Panc1 (cell line): ENCODE measurements around the gene PIGV. TPM values are rescaled to one million over a fixed set of nuclear protein-coding genes. Genes with fewer than 3 reads are reported as not detected.
A peak's percentile ranks its signal among the peaks of the same experiment; 100 is the strongest.

ENCODE experiments used
- ATAC-seq: fragments of 200-7000 bp; cut with Tn5 transposase; 2 replicates; pipeline ENCODE4 v1.9.1; 2020; ENCODE audit warnings: mild to moderate bottlenecking, moderate library complexity
- BruUV-seq: library from RNA; stranded (reverse); fragments of 400-500 nt; replicated peaks from 2 replicates; lab custom pipeline; 2021; lab: Mats Ljungman, UMichigan
- CTCF ChIA-PET: fragments of 300-600 bp; sonication (Branson Sonifier 250); formaldehyde crosslinking; loops from one replicate; lab custom pipeline; 2022; ENCODE audit warnings: antibody characterized with exemption; lab: Charles Lee
- POLR2A ChIA-PET: fragments of 300-600 bp; sonication (Branson Sonifier 250); formaldehyde crosslinking; loops from one replicate; lab custom pipeline; 2022; ENCODE audit warnings: antibody characterized with exemption; lab: Charles Lee
- DNase-seq: peaks from one replicate; pipeline ENCODE4 v3.0.0-alpha.2; 2010; ENCODE audit warnings: low read depth, low spot score
- H3K27ac ChIP-seq: 2 replicates; pipeline ENCODE4 v1.5.1; 2011; ENCODE audit warnings: mild to moderate bottlenecking, low read length, inconsistent platforms
- H3K27me3 ChIP-seq: fragments of 200-500 bp; sonication (Bioruptor generic); 2 replicates; pipeline ENCODE4 v1.6.0; 2014; ENCODE audit warnings: low read length, inconsistent platforms; ENCODE audit not compliant: control insufficient read depth, insufficient read depth
- H3K36me3 ChIP-seq: fragments of 200-500 bp; sonication (Bioruptor generic); 2 replicates; pipeline ENCODE4 v1.5.1; 2014; ENCODE audit warnings: inconsistent platforms, mild to moderate bottlenecking, low read length, moderate library complexity; ENCODE audit not compliant: control insufficient read depth, insufficient read depth
- H3K4me1 ChIP-seq: 2 replicates; pipeline ENCODE4 v1.5.1; 2011; ENCODE audit warnings: inconsistent platforms, mild to moderate bottlenecking, low read length, moderate library complexity; ENCODE audit not compliant: control insufficient read depth, insufficient read depth
- H3K4me3 ChIP-seq, 2 experiments: 2 replicates each; pipeline ENCODE4 v1.5.1; 2011 to 2012; ENCODE audit warnings: low read depth in 2 of 2, low read length in 2 of 2, mild to moderate bottlenecking in 2 of 2, inconsistent platforms in 1 of 2, moderate library complexity in 1 of 2
- H3K9me3 ChIP-seq: fragments of 200-500 bp; sonication (Bioruptor generic); 2 replicates; pipeline ENCODE4 v1.5.1; 2014; ENCODE audit warnings: low read depth, mild to moderate bottlenecking, inconsistent platforms, low read length, moderate library complexity; ENCODE audit not compliant: control insufficient read depth, insufficient read depth
- POLR2AphosphoS5 ChIP-seq: IDR thresholded peaks from 2 replicates; pipeline ENCODE4 v1.6.1; 2012; ENCODE audit warnings: mild to moderate bottlenecking, low read depth, low read length, moderate library complexity
- SIN3A ChIP-seq: IDR thresholded peaks from 2 replicates; pipeline ENCODE4 v1.6.1; 2012; ENCODE audit warnings: low read depth, mild to moderate bottlenecking, low read length, moderate library complexity, borderline replicate concordance; ENCODE audit not compliant: insufficient read depth
- TCF7L2 ChIP-seq: IDR thresholded peaks from 2 replicates; pipeline ENCODE4 v1.6.1; 2011; ENCODE audit warnings: mild to moderate bottlenecking, low read depth, low read length, inconsistent platforms
- in situ Hi-C: cut with HindIII; loops from 2 replicates; pipeline ENCODE4 v1.10.0; 2016; ENCODE audit warnings: low sequenced_read_pairs, low pct_unique_long_range_greater_than_20kb
- intact Hi-C: fragments of 100-400 bp; cut with micrococcal nuclease; formaldehyde crosslinking; loops from one replicate; pipeline ENCODE4 v1.10.0; 2022; ENCODE audit not compliant: unreplicated experiment
- total RNA-seq: library from RNA; stranded (reverse); gene quantifications from one replicate; pipeline ENCODE4 v1.2.1, GENCODE V29; 2021; ENCODE audit not compliant: unreplicated experiment
- TF ChIP-seq, protein P1 (sequence below), 2 experiments: IDR thresholded peaks; 2 replicates each; pipeline ENCODE4 v1.6.1; 2011 to 2012; ENCODE audit warnings: low read depth in 2 of 2, control low read depth in 1 of 2, low read length in 1 of 2, mild to moderate bottlenecking in 1 of 2, moderate library complexity in 1 of 2; ENCODE audit not compliant: insufficient read depth in 1 of 2
- TF ChIP-seq, protein P2 (sequence below): fragments of 450-650 bp; IDR thresholded peaks from 2 replicates; pipeline ENCODE4 v1.5.1; 2017; ENCODE audit warnings: mild to moderate bottlenecking

Gene PIGV
- total RNA-seq, 1 experiment from 2014 or later: 20.1 TPM

DNA sequence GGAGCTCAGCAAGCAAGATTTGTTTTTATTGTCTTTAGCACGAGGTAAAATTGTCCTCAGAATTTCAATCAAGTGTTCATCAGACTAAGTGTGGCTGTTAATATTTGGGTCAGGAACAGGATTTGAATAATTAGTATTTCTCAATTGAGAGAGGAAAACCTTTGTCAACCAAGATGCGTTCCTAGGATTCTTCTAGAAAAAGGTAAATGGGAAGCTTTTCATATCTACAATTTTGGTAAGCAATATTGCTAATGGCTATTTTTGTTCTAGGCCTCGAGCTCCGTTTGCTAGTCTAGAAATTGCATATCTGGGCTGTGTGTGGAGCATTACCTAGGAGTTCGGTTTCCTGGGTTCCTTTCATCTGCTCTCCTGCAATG lies 4.1 kb upstream of the PIGV start:
- BruUV-seq: no TSS peak
- in situ Hi-C loops (no loop called here), intact Hi-C loops (no loop called here)
- peaks cover 23% of the 10 kb centered on the region for H3K36me3 ChIP-seq
- H3K27ac ChIP-seq: peak overlapping the region; percentile 14; the same call in 1 of the 2 replicates
- no peak overlapping the region for H3K4me3 ChIP-seq
- TF ChIP-seq, protein P1, sequence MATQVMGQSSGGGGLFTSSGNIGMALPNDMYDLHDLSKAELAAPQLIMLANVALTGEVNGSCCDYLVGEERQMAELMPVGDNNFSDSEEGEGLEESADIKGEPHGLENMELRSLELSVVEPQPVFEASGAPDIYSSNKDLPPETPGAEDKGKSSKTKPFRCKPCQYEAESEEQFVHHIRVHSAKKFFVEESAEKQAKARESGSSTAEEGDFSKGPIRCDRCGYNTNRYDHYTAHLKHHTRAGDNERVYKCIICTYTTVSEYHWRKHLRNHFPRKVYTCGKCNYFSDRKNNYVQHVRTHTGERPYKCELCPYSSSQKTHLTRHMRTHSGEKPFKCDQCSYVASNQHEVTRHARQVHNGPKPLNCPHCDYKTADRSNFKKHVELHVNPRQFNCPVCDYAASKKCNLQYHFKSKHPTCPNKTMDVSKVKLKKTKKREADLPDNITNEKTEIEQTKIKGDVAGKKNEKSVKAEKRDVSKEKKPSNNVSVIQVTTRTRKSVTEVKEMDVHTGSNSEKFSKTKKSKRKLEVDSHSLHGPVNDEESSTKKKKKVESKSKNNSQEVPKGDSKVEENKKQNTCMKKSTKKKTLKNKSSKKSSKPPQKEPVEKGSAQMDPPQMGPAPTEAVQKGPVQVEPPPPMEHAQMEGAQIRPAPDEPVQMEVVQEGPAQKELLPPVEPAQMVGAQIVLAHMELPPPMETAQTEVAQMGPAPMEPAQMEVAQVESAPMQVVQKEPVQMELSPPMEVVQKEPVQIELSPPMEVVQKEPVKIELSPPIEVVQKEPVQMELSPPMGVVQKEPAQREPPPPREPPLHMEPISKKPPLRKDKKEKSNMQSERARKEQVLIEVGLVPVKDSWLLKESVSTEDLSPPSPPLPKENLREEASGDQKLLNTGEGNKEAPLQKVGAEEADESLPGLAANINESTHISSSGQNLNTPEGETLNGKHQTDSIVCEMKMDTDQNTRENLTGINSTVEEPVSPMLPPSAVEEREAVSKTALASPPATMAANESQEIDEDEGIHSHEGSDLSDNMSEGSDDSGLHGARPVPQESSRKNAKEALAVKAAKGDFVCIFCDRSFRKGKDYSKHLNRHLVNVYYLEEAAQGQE (IDR thresholded peaks at IDR 0.05; ENCODE audit: insufficient read depth in 1 of 2, low read depth in 2 of 2, low read length in 1 of 2): no peak
- TF ChIP-seq TCF7L2 (no peak), POLR2AphosphoS5 (0 out of 2 replicates have a peak, but pooled peaks have one; percentile 4)
- DNase-seq (no peak), ATAC-seq (no peak)
- no peaks in the 10 kb centered on the region for H3K9me3 ChIP-seq
- CTCF ChIA-PET: no interaction called here
- peaks cover 65% of the 10 kb centered on the region for H3K4me1 ChIP-seq
- H3K27me3 ChIP-seq: no peaks in the 10 kb centered on the region
- POLR2A ChIA-PET: no interaction called here

DNA sequence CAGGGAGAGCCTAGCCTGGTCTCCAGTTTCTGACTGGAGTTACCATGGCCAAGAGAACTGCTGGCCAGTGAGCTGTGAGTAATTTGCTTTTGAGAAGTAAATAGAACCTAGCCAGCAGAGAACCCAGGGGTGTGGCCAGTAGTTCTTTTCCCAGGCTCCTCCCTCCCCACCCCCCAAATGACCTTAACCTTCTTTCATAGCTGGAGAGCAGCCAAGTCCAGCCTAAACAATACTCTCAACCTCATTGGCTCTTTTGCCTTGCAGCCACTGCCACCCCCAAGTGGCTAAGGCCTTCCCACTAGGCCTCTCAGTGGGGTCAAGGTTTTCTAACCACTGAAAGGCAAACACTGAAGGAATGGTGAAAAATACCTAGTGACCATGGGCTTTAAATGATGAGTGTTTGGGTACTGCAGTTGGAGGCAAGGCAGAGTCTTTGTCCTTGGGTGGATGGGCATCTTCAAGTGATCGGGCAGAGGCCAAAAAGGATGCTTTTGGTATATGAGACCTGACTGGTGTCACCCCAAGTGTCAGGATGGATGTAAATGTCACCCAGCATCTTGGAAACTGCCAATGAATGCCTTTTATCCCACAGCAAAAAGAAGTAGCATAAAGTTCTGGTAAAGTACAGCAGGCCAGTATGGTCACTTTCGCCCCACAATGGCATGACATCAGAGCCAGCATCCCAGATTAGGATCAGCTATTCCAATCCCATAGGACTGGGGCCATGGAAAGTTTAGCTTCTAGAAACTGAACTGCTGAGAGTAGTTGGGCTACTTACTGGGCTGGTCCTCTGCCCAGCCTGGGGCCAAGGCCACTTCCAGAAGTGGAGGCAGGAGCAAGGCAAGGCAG lies 3.5 kb upstream of the PIGV start:
- Histone ChIP-seq H3K4me1 (peaks cover 72% of the 10 kb centered on the region), H3K27me3 (no peaks in the 10 kb centered on the region), H3K9me3 (no peaks in the 10 kb centered on the region), H3K27ac (peak overlapping the region; percentile 100), H3K36me3 (peaks cover 22% of the 10 kb centered on the region), H3K4me3 (no peak overlapping the region)
- ATAC-seq (no peak), DNase-seq (no peak)
- no TSS peak for BruUV-seq
- CTCF ChIA-PET: no interaction called here
- intact Hi-C loops: no loop called here
- TF ChIP-seq, protein P2, sequence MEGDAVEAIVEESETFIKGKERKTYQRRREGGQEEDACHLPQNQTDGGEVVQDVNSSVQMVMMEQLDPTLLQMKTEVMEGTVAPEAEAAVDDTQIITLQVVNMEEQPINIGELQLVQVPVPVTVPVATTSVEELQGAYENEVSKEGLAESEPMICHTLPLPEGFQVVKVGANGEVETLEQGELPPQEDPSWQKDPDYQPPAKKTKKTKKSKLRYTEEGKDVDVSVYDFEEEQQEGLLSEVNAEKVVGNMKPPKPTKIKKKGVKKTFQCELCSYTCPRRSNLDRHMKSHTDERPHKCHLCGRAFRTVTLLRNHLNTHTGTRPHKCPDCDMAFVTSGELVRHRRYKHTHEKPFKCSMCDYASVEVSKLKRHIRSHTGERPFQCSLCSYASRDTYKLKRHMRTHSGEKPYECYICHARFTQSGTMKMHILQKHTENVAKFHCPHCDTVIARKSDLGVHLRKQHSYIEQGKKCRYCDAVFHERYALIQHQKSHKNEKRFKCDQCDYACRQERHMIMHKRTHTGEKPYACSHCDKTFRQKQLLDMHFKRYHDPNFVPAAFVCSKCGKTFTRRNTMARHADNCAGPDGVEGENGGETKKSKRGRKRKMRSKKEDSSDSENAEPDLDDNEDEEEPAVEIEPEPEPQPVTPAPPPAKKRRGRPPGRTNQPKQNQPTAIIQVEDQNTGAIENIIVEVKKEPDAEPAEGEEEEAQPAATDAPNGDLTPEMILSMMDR: no peak
- no peak for TF ChIP-seq POLR2AphosphoS5
- no peak for TF ChIP-seq SIN3A
- TF ChIP-seq TCF7L2: no peak
- TF ChIP-seq, protein P1 (IDR thresholded peaks at IDR 0.05; ENCODE audit: insufficient read depth in 1 of 2, low read depth in 2 of 2, low read length in 1 of 2): no peak
- in situ Hi-C loops: no loop called here
- POLR2A ChIA-PET: no interaction called here
